Glomerular visceral epithelial cell (primary cell): ENCODE results near the gene SRI.

ENCODE experiments used
- DNase-seq: peaks from one replicate; pipeline ENCODE4 v3.0.0-alpha.2; 2016; ENCODE audit errors: extremely low spot score

SRI gene

DNA sequence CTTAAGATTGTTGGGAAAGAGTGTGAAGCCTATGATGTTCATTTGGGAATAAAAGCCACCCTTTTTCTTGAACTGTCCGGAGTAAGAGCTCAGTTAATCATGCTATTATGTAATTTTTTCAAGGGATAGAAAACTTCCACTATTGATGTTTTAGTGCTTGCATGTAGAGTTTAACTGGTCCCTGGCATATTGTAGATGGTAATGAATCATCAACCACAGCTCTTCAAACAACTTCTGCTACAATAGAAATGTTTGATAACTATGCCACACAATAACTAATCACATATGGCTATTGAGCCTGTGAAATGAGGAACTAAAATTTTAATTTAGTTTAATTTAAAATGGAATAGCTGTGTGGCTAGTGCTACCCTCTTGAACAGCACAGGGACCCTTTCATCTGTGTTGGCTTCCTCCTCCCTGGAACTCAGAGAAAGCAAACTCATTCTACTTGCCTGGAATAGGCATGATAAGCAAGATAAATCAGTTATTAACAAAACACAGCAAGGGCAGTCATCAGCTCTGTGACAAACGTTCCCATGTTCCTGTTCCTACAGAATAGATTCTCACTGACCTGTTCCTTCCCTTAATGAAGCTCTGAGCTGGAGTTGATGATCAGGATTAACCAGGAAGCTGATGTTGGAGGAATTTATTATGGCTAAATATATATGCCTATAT, 4.9 kb upstream of the SRI start:
- peak; percentile 42 for DNase-seq

DNA sequence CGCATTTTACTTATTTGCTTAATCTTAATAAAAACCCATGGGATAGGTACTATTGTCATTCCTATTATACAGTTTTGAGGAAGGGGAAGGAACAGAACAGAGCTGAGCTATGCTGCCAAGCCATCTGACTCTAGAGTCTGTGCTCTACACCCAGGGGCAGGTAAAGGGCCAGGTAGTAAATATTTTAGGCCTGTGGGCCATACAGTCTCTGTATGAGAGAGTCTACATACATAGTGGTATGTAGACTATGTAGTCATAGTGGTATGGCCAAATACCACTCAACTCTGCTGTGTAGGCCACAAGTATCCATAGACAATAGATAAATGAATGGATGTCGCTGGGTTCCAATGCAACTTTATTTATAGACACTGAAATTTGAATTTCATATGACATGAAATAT, 3.4 kb upstream of the SRI start:
- no peak for DNase-seq

DNA sequence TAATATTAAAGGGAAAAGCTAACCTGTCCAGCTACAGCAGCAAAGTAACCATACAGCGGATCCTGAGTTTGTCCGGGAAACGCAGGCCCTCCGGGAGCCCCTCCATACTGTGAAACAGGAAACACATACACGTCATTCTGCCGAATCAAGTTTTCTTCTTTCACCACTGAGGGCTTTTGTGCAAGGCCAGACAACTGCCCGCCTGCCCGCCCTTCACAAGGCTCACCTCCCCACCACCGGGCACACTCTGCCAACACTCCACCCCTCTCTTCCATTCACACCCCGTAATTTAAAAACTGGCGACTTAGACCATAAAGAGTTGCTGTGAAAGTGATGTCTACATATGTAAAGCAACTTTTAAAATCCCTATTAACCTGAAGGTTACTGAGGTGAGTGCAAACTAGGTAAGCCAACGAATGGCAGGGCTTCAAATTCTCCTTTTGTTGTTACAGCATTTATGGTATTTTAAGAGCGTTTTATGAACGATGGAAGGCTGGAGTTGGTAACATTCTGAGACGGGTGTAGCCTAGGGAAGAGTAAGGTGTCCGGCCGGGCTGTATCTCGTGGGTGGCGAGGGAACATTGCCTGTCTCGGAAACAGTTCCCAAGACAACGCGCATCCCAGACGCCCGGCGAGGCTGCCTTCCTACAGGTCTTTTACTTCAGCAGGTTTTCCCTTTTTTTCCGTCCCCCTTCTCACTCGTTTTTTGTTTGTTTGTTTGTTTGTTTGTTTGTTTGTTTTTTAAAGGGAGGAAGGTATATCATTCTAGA, 817 bp downstream of the SRI start:
- peak; percentile 60 for DNase-seq

DNA sequence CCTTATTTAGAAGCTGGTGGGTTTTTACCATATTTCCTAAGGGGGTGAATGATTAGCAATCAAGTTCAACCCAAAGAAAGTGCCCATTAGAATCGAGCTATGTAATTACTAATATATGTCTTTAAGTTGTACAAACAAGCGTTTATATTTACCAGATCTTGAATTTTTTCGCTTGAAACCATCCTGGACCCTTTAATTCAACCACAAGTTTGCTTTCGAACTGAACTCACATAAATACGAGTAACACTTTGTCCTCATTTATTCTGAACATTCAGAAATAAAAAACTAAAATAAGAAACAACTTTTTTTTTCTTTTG, 1.5 kb downstream of the SRI start:
- DNase-seq, result no peak

DNA sequence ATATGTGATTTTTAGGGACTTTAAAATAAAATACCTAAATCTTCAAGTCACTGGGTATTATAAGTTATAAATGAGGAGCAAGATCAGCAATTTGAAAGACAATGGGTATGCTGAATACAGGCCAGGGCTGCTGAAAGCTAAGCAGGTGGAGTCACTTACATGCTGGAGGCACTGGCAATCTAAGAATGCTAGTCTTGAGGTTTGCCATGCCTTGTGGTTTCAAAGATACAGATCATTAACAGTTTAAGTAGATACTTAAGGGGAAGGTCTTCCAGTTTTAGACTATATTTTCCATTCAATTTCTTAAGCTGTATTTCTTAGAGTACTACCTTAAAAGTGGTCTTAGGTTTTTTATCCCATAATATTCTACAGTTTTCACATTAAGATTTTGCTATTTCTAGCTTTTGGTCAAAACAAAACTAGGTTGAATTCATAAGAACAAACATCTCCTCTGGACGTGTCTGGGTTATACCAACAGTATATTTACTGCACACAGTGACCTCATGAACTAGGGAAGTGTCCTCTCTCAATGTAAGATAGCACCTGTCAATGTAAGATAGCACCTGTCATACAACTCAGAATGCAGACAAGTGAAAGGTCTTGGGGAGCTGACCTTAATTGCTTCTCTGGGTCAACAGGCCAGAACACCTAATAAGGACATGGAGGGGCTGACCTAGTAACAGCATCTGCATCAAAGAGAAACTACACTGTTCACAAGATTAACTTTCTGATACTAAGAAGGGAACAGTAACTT, 2.0 kb downstream of the SRI start:
- peak; percentile 55 for DNase-seq

DNA sequence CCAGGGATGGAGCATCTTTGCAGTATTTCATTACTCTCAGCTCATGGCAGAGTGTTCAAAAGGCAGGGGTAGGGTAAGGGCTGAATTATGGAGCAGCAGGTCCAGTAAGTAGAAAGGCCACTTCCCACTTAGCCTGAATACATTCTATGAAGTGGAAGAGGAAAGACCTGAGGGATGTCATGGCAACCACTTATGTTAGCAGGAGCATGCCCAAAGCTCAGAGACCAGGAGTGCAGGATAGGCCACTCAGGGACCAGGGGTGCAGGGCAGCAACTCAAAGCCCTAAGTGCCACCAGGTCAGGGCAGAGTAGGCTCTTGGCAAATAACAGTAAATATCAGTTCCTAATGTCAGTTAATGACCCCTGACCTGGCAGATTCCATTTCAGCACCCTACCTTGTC, 3.6 kb downstream of the SRI start:
- no peak for DNase-seq

DNA sequence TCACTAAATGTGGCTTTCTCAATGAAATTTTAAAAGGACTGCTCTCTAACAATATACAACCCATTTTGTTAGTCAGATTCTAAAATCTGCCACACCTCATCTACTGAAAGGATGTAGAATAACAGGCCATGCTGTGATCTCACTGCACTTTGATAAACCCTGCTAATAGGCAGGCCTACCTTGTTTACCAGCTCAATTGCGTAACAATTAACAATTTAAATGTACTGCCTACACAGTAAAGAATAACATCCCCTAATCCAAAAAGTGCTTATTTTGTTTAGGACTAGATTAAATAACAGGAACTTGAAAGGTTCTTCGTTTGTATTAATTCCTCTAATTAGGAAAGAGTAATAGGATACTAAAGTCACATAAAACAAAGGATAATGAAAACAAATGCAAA, 4.5 kb downstream of the SRI start:
- no peak for DNase-seq

DNA sequence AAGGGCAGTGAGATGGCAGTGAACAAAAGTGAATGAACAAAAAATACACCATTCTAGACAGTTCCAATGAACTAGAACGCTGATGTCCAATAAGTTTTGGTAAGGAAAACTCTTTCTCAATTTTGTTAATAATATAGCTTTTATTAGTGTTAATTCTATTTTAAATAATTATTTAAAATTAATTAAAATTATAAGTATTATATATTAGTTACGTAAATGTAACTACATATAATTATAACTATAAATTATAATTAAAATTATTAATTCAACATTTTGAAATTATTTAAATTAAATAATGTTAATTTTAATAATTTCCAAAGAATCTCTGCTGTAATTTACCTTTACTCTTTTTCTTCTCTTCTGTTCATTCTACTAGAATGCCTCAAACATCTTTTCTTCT, 5.4 kb downstream of the SRI start:
- no peak for DNase-seq

DNA sequence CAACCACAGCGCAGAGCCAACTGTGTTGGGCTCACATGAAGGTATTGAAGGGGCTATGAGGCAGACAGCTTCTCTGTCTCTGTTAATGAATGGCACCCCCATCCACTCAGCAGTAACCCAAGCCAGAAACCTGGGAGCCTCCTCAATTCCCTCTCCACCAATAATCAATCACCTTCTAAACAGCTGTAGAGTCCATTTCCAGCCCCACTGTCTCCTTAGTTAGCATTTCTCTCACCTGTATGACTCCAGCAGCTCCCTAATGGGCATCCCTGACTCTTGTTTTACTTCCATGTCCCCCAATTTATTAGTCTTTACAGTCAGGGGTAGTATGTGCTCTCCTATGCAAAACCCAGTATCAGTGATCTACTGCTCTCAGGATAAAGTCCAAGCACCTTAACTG, 6.9 kb downstream of the SRI start:
- no peak for DNase-seq

DNA sequence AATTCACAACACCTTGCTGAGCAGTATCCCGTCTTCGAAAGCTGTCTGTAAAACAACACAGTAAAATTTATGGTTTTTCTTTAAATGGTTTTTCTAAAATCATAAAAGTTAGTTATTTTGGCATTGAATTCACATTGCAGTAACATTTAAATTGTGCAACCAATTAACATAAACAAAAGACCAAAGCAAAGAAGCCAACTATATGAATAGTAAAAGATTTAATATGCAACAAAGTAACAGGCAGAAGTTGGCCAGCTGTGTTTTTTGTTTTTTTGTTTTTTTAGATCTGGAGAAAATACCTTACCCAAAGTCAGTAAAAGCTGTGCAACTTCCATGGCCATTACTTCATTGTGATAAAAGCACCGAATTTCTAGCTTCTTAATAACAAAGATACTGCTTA, 11.3 kb downstream of the SRI start:
- DNase-seq, result no peak

DNA sequence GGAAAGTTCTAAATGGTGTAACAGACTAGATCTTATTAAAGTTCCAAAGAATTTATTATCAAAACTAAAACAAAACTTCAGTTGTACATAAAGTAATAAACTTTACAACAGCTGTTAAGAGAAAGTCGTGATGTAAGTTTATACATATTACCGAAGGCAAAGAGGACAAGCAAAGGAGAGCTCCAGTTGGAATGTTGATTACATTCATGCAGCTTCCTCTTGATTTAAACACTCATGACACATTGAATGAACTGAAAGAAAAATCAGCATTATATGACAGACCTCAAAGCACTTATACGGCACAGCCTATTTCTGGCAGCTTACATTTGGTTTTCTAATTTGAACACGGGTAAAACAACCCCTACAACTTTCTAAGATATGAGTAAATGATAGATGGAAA, 13.6 kb downstream of the SRI start:
- no peak for DNase-seq

DNA sequence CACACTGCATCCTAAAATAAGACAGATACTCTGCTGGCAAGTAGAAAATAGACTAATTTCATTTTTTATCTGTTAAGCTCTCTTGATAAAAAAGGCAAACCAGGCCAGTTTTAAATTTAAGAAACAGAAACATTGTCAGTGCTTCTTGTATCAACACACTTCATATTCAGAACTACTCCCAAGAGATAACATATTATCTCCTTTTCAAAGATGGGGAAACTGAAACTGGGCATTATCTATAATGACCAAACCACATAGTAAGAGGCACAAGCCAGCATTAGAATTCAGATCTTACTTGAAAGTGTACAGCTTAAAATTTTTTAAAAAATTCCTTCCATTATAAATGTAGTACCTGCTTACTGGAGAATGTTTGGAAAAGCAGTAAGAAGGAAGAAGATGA, 14.7 kb downstream of the SRI start:
- no peak for DNase-seq

DNA sequence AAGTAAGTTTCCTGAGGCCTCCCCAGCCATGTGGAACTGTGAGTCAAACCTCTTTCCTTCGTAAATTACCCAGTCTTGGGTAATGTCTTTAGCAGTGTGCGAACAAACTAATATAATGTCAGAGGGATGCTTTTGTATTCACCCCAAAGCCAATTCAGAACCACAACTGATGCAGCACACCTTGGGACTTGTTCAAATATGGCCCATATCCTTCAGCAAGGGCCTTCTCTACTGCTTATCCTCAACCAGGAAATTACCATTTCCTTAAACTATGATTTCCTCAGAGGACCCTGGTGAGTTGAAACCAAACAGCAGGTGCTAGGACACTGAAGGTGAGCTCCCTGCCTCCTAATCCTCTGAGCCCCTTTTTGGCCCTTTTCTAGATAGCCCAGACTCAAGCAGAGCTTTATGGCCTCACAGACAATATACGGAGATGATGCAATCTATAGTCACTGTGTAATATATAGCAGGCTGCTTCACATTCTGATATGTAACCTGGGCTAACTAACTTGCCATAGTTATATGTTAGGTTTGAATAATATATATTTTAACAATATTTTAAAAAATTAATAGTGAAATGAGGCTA, 15.2 kb downstream of the SRI start:
- no peak for DNase-seq

DNA sequence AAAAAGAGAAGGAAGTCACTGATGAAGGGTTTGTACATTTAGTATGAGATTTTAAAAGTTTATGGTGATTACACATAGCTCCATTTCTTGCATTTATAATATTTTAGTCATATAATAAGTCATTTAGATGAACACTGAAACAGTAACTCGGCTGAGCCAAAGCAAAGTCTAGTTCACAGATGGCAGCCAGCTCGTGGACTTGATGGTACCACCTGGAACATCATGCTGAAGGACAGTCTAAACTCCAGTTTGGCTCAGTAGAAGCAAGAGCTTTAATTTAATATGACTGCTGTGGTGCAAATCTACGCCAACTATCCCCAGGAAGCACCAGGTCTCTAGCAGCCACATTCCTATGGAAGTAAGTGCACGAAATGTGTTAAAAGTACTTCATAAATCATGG, 16.4 kb downstream of the SRI start:
- no peak for DNase-seq

DNA sequence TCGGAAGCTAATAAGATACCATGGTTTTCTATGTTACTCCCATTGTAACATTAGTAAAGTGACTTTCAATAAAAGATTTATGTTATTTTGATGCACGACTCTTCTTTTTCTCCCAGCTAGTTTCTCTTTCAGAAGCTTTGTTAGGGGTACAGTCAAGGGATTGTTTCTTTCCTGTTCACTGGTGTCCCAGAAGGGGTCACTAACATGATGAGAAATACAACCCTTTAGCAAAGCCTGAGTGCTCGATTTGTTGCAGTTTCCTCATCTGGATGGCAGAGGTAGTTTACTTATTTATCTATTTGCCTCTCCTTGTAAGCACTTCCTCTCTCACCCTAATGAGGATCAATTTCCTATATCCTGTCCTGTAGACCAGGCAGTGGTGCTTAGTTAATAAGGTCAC, 17.0 kb downstream of the SRI start:
- DNase-seq, result no peak

DNA sequence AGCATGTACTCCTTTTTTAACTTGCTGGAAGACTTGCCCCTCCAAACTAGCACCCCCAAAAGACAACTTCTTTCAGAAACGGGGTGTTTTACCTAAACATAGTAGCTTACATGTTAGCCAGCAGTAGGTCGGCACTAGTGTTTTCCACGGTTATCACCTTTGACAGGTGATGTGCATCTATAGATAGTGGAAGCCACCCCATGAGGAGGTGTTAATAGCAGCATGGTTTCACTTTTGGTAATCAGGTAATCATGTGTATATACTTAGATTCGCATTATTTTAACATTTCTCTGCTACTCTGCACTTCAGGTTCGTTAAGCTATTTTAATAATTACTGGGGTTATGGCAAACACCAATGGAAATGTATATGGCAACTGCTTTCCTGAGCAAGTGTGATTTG, 17.6 kb downstream of the SRI start:
- no peak for DNase-seq

DNA sequence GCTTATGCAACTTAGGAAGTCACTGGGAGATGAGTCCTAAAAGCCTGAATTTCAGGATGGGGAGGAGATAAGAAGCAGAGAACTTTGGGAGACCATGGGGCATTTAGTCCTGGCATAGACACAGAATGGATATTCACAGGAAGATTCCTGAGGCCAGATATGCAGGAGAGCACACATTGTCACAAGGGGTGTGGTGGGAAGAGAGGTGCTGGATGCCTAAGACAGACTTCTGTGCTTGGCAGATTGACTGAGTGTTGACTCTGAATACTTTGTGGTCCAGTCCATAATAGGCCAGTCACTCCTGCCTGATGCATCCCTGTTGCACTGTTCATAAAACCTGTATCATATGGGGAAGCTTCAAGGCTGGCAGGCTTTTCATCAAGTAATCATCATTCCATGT, 18.5 kb downstream of the SRI start:
- no peak for DNase-seq

DNA sequence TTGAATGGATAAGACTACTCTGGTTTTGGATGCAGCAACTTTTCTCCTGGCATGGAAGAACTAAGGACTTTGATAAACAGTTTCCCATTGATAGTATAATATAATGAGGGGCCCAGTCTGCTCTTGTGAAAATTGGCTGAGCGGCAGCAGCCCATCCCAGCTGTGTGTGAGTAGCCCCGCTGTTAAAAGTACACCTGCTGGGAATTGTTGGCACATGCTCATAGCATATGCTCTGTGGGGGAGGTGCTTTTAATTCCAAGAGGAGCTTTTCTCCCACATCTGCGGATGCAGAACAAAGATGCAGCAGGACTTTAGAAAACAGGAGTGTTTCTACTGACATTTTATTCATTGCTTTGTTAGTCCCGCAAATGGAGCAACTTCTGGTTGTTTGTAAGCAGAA, 19.0 kb downstream of the SRI start:
- DNase-seq, result no peak

DNA sequence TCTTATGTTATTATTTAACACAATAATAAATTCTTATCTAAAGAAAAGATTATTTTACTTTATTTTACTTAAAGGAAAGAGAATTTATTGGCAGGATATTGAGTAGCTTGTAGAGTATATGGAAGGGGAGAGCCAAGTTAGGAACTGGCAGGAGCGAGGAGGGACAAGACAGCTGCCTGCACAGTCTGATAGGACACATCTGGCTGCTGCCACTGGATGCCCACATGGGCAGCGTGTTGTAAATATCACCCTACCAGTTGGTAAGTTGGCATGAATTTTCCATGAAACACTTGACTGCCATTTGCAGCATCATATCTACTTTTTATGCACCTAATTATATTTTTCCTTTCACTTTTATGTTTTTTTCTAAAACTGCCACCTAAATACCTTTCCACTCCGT, 19.6 kb downstream of the SRI start:
- no peak for DNase-seq

DNA sequence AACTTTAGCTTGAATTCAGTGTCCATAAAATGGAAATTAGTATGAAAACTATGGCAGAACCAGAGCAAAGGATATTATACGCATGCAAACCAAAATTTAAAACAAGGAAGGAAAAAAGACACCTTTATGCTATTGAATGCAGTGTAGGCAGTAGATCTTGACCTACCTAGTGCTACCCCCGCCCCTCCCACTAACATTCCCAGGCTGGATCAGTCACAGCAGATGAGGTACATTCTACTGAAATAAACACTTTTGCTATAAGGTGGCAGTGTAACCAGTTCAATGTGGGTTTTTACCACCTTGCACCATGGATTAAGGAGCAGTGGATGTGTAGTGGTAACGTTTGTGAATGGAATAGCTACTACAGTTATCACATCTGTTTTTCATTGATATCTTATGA, 27.9 kb downstream of the SRI start:
- DNase-seq, result no peak

DNA sequence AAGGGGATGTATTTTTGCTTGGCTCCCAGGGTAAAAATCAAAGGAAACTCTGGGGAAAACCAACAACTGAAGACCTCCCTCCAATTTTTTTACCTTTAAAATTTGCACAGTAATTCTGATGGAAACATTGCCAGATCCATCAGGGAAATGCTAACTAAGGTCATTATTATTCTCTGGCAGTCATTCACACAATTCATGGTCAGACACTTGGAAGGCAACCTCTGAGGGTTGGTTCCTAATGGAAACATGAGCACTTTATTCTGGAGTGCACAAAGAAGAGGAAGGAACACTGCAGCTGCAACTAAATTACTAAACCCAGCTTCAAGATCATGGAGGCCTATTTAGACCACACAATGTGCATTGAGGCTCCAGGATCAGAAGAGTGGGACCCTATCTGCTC, 34.2 kb downstream of the SRI start:
- DNase-seq, result no peak

DNA sequence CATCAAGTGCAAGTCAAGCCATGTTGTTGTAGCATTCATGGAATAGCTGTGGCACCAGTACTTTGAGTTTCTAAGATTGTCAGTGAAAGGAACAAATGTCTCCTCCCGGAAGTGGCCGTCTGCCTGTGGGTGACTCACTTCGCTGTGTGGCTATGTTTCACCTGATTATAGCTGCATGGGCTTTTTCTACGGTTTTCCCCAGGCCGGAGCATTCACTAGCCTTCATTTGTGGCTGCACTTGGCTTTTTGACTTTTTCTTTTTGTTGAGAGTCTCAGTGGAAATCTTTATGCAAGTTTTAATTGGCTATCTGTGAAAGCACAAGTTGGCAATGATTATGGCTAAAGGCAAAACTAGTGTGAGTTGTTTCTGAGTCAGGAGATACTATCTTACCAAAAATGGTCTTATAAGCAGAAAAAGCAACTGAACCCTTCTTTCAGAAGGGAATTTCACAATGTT, 35.0 kb downstream of the SRI start:
- peak; percentile 56 for DNase-seq

DNA sequence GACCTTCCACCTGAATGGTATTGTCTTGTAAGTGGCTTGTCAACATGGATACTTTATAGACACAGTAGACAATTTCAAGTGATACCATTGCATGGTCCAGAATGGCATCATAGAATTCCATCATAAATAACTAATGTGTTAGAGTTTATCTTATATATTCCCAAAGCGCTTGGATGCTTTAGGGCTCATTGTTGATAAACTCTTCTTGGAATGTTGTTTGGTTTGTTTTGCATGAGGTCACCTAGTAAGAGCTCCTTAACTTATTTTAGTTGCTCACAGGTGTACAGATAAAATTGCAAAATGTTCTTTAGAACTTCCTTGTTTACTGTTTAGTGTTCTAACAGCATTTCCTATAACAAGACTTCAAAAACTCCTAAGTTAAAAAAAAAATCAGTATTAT, 36.8 kb downstream of the SRI start:
- no peak for DNase-seq
